ENCODE measurements around the gene EIF5B.

DNA sequence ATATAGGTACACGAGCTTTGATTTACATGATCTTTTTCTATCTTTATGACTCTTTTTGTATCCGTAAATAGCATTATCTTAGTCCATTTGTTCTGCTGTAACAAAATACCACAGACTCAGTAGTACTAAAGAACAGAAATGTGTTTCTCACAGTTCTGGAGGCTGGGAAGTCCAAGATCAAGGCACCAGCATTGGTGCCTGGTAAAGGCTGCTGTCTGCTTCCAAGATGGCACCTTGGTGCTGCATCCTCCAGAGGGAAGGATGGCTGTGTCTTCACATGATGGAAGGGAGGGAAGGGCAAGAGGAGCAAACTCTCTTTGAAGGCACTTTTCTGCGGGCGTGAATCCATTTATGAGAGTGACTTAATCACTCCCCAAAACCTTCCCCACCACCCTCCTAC, 36.0 kb downstream of the EIF5B start:
- no peak for TF ChIP-seq EZH2 (IDR thresholded peaks at IDR 0.05; ENCODE audit: borderline replicate concordance)
- TF ChIP-seq, protein P1, sequence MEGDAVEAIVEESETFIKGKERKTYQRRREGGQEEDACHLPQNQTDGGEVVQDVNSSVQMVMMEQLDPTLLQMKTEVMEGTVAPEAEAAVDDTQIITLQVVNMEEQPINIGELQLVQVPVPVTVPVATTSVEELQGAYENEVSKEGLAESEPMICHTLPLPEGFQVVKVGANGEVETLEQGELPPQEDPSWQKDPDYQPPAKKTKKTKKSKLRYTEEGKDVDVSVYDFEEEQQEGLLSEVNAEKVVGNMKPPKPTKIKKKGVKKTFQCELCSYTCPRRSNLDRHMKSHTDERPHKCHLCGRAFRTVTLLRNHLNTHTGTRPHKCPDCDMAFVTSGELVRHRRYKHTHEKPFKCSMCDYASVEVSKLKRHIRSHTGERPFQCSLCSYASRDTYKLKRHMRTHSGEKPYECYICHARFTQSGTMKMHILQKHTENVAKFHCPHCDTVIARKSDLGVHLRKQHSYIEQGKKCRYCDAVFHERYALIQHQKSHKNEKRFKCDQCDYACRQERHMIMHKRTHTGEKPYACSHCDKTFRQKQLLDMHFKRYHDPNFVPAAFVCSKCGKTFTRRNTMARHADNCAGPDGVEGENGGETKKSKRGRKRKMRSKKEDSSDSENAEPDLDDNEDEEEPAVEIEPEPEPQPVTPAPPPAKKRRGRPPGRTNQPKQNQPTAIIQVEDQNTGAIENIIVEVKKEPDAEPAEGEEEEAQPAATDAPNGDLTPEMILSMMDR (IDR thresholded peaks at IDR 0.05; ENCODE audit: poor library complexity): no peak

All from hepatocyte (in vitro differentiated cells).